ENCODE data around the gene APOL2.

Gene APOL2

DNA sequence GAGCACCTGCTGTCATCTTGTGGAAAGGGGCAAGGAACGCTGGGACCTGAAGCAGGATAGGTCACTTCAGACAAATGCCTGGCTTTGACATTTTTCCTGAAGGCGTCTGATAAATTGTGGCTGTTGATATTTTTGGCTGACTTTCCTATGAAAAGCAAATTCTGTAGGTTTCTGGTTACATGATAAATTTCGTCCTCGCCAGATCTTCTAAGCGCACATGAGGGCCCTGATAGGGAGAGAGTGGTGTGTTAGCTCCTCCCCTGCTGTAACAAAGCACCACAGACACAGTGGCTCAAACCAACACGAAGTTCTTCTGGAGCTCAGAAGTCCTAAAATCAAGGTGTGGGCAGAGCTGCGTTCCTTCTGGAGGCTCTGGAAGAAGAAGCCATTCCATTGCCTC lies 57.3 kb downstream of the APOL2 start:
- in situ Hi-C loops (cut with HindIII; ENCODE audit: low sequenced_read_pairs), result loop anchor here (10.0 kb wide), 1 partner anchor 333 kb away; no protein-coding TSS in a partner anchor

DNA sequence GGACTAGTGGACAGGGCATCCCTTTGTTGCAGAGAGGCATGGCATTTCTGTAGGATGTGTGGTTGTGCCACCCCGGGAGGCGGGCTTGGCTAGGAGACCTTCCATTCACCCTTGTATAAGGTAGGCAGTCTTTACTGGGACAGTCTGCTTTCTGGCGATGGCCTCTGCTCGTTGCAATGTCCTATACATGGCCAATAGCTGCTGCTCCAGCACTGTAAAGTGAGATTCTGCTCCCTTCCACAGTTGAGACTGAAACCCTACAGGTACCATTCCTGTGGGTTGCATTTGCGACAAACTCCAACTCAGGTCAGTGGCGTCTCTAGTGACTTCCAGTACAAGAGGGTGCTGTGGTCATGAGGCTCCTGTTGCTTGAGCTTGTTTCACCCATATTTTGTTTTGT lies 58.4 kb downstream of the APOL2 start:
- in situ Hi-C loops (cut with HindIII; ENCODE audit: low sequenced_read_pairs), result loop anchor here (10.0 kb wide), 1 partner anchor 334 kb away; no protein-coding TSS in a partner anchor

DNA sequence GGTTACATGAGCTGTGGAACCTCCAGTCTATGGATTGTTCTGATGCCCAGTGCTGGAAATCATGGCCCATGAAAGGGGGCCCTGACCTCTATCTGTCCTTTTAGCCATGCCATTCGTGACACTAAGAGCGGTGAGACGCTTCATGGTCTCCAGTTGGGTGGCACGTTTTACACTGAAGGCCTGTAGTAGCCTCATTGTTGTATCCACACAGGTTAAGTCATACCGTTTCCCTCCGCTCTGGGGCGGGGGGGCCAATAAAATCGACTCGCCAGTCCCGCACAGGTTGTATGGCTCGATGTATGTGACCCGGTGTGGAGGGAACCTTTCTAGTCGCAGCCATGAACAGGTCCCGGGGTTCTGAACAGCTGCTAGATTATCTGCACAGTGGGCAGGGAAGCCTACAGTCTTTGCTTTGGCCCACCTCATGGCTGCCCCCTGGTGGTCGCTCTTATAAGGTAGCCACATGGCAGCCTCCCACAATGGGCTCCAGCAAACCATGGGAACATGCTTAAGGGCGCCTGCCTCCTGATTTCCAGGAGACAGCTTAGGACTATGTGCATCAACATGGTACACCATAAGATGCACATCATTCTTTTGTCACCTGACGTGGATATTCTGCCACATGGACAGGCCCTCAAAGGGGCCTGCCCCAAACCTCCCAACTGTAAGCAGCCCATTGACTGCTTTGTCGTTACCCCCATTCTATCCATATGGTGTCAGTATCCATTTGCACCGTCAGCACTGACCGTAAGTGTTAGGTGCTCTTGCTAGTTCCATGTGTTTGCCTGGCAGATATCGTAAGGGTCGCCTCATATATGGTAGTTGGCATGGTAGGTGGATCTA lies 59.1 kb downstream of the APOL2 start:
- in situ Hi-C loops (cut with HindIII; ENCODE audit: low sequenced_read_pairs), result loop anchor here (10.0 kb wide), 1 partner anchor 335 kb away; no protein-coding TSS in a partner anchor

DNA sequence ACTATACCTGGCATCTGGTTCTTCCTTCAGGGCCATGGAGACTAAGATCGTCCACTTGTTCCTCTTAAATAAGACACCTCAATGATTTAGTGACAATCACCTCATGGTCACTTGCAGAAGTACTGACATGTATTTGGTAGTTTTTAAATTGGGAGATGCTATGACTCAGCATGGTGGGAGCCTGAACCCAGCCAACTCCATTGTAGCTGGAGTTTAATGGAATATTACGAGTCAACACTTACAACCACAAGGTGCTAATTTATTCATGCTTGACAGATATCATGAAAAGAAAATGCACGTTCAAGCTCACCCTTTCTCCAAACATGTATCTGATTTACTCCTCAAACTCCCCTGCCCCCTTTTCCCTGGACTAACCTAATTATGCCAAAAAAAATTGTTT lies 62.2 kb downstream of the APOL2 start:
- in situ Hi-C loops (cut with HindIII; ENCODE audit: low sequenced_read_pairs), result no loop called here

Data from endothelial cell of hepatic sinusoid (primary cell).